Type B pancreatic cell (in vitro differentiated cells): ENCODE measurements around the gene XPNPEP1. TPM values are rescaled to one million over a fixed set of nuclear protein-coding genes. Genes with fewer than 3 reads are reported as not detected.

Experiments used
- DNase-seq: peaks from one replicate; pipeline ENCODE4 v3.0.0; 2021; ENCODE audit warnings: mixed read lengths; ENCODE audit not compliant: unreplicated experiment; ENCODE audit errors: extremely low spot score
- H3K27ac Mint-ChIP-seq: 2 replicates; pipeline ENCODE4 v1.8.0; 2021; ENCODE audit warnings: mild to moderate bottlenecking, mixed read lengths
- H3K27me3 Mint-ChIP-seq: 2 replicates; pipeline ENCODE4 v1.8.0; 2021; ENCODE audit warnings: mixed read lengths
- H3K36me3 Mint-ChIP-seq: 2 replicates; pipeline ENCODE4 v1.8.0; 2021; ENCODE audit warnings: mixed read lengths
- H3K4me1 Mint-ChIP-seq: one replicate; pipeline ENCODE4 v1.8.0; 2021; ENCODE audit warnings: mixed read lengths; ENCODE audit not compliant: unreplicated experiment
- H3K4me3 Mint-ChIP-seq: 2 replicates; pipeline ENCODE4 v1.8.0; 2021; ENCODE audit warnings: mild to moderate bottlenecking, mixed read lengths
- H3K9me3 Mint-ChIP-seq: 2 replicates; pipeline ENCODE4 v1.8.0; 2021; ENCODE audit warnings: mixed read lengths
- CTCF ChIP-seq: fragments of 200-600 bp; sonication (generic); conservative IDR thresholded peaks from 2 replicates; pipeline ENCODE4 v1.5.0; 2021; ENCODE audit warnings: antibody characterized with exemption, mild to moderate bottlenecking
- total RNA-seq: library from RNA; stranded (reverse); gene quantifications from 2 replicates; pipeline ENCODE4 v1.2.1, GENCODE V29; 2021; ENCODE audit warnings: low replicate concordance

The XPNPEP1 gene
- total RNA-seq, 1 donor from 2014 or later = 76.6 TPM

DNA sequence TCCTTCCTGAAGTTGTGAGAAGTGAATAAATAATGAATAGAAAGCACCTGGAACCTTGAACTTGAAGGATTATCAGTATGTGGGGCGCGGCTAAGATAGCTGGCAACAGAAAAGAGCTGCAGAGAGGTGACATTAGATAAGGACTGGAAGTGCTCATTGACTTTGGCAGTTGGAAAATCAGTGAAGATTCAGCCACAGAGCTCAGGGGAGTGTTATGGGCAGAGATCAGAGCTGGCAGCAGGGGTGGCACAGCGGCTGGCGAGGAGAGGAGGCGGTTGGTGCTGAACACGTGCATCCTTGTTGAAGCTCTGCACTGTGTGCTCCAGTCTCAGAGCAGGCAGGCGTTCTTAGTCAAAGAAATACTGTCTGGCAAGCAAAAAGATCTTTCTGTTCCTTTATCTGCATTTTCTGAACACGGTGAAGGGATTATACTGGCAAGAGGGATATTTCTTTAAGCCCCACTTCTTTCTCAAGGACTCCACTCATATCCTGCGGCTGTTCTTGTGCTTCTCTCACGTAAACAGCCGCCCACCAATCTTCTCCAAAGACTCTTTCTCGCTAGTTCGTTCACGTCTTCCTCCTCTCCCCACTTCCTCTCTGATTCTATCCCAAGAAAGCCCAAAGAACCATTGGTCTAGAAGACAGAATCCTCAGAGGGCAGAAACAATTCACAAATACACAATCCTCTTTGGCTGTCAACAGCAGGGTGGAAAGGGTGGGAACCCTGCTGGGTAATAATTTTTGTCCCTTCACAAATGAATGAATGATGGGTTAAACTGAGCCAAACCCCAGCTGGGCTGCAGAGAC, 45.8 kb upstream of the XPNPEP1 start:
- Mint-ChIP-seq H3K9me3 (no peaks in the 10 kb centered on the region), H3K4me1 (peaks cover 52% of the 10 kb centered on the region), H3K36me3 (no peaks in the 10 kb centered on the region), H3K4me3 (peak overlapping the region; percentile 25), H3K27me3 (no peaks in the 10 kb centered on the region), H3K27ac (peak overlapping the region; percentile 17)
- no peak for TF ChIP-seq CTCF
- no peak for DNase-seq

DNA sequence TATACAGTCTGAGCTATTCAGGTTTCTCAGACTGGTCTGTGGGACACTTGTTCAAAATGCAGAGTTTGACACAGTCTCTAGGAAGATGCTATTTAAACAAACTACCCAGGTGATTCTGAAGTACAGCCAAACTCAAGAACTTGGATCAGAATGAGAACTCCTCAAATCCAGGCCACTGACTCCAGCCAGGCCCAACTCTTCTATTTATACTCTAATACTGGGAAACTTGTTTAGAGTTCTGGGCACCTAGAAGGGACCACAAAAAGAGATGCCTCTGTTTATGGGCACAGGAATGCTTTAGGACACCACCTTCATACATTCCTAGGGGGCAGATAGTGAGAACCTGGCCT, 44.4 kb upstream of the XPNPEP1 start:
- no peaks in the 10 kb centered on the region for H3K27me3 Mint-ChIP-seq
- DNase-seq = no peak
- peak overlapping the region; percentile 74 for H3K27ac Mint-ChIP-seq
- no peaks in the 10 kb centered on the region for H3K36me3 Mint-ChIP-seq
- H3K9me3 Mint-ChIP-seq = no peaks in the 10 kb centered on the region
- H3K4me1 Mint-ChIP-seq = peaks cover 53% of the 10 kb centered on the region
- TF ChIP-seq CTCF = no peak
- H3K4me3 Mint-ChIP-seq = peak overlapping the region; percentile 71

DNA sequence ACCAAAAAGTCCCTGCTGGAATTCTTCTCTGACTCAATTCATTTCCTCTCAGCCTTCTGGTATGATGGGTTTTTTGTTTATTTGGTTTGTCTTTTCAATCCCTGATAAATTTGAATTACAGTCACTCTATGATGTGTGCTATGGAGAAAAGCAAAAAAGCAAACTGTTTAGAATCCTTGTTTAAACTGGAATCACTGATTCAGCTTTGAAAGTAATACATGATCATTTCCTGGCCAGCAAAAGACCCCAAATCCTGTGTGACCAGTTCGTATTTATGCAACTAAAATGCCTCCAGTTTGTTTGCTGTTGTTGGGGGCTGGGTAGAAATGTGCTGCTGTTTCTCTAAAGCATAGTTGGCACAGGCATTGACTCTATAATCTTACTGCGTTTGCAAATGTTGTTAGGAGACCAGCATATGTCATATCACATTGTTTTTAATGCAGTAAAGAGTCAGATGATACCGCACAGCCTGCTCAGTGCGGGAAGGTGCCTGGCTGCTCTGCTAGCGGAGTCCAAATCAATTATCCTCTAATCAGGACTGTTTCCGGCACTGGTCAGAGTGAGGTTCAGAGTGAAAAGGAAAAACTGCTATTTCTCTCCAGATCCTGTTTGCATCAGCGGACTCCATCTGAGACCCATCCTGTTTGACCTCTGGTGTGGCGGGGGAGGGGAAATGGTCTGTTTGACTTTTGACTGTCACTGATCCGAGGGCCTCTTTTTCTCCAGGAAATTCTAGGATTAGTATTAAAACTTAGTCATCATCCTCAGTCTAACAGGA, 43.8 kb upstream of the XPNPEP1 start:
- Mint-ChIP-seq H3K4me3 (peak overlapping the region; percentile 71), H3K36me3 (no peaks in the 10 kb centered on the region), H3K27ac (peak overlapping the region; percentile 74), H3K27me3 (no peaks in the 10 kb centered on the region), H3K9me3 (no peaks in the 10 kb centered on the region), H3K4me1 (peaks cover 53% of the 10 kb centered on the region)
- DNase-seq = no peak
- no peak for TF ChIP-seq CTCF

- no peak overlapping the region for H3K4me3 Mint-ChIP-seq
- TF ChIP-seq CTCF = no peak
- no peaks in the 10 kb centered on the region for H3K27me3 Mint-ChIP-seq
- H3K4me1 Mint-ChIP-seq = peaks cover 62% of the 10 kb centered on the region
- no peak for DNase-seq
- H3K27ac Mint-ChIP-seq = no peak overlapping the region
- H3K36me3 Mint-ChIP-seq = no peaks in the 10 kb centered on the region
- no peaks in the 10 kb centered on the region for H3K9me3 Mint-ChIP-seq
Measured at GRCh38 chr10:109964318-109964717, 41.0 kb upstream of the XPNPEP1 start.

DNA sequence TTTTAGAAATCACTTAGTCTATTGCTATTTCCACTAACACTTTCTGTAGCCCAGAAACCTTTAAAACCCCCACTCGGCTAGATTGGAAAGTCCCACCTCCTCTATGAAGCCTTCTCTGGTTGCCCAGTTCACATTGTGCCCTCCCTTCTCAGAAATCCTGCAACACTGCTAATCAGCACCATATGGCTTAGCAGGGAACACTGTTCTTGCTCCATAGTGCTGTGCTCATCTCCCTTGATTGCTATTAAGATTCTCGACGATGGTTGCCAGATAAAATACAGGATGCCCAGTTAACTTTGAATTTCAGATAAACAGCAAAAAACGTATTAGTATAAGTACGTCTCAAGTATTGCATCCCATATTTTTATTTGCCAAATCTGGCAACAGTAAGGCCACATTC, 40.1 kb upstream of the XPNPEP1 start:
- Mint-ChIP-seq H3K36me3 (no peaks in the 10 kb centered on the region), H3K9me3 (no peaks in the 10 kb centered on the region), H3K27me3 (no peaks in the 10 kb centered on the region), H3K4me1 (peaks cover 56% of the 10 kb centered on the region), H3K4me3 (peak overlapping the region; percentile 5), H3K27ac (no peak overlapping the region)
- no peak for DNase-seq
- no peak for TF ChIP-seq CTCF
